GM12878 (cell line): ENCODE results near the gene PLCG2. TPM values are rescaled to one million over a fixed set of nuclear protein-coding genes. Genes with fewer than 3 reads are reported as not detected.

Experiments
- ATAC-seq: fragments of 200-7000 bp; cut with Tn5 transposase; 3 replicates; pipeline ENCODE4 v1.9.1; 2020; ENCODE audit warnings: mild to moderate bottlenecking, moderate library complexity
- BruUV-seq: library from RNA; stranded (reverse); fragments of 400-500 nt; replicated peaks from 2 replicates; lab custom pipeline; 2021; lab: Mats Ljungman, UMichigan
- CTCF ChIA-PET: fragments of 300-600 bp; sonication (Branson Sonifier 250); formaldehyde crosslinking; extraction: SDS; loops from one replicate; lab custom pipeline; 2021; ENCODE audit warnings: inconsistent platforms; lab: Yijun Ruan, JAX
- POLR2A ChIA-PET: fragments of 350-600 bp; formaldehyde crosslinking; extraction: SDS; loops from one replicate; lab custom pipeline; 2021; ENCODE audit warnings: inconsistent platforms; lab: Charles Lee
- RAD21 ChIA-PET: fragments of 300-600 bp; sonication (Branson Sonifier 250); formaldehyde crosslinking; loops from one replicate; lab custom pipeline; 2023; ENCODE audit warnings: antibody characterized with exemption; ENCODE audit not compliant: unreplicated experiment; lab: Charles Lee
- SMC1A ChIA-PET: fragments of 300-600 bp; sonication (Branson Sonifier 250); formaldehyde crosslinking; loops from one replicate; lab custom pipeline; 2023; ENCODE audit not compliant: unreplicated experiment, uncharacterized antibody; lab: Charles Lee
- DNase-seq: peaks from one replicate; pipeline ENCODE4 v3.0.0-alpha.2; 2011; ENCODE audit warnings: low read depth, low spot score
- FAIRE-seq: peaks from 3 replicates; lab custom pipeline; 2011; peaks lifted over from hg19 to GRCh38; lab: Jason Lieb, UNC
- H2AFZ ChIP-seq: 2 replicates; pipeline ENCODE4 v1.6.0; 2011; ENCODE audit warnings: low read depth, low read length, control low read depth; ENCODE audit not compliant: control insufficient read depth
- H3K27ac ChIP-seq: 2 replicates; pipeline ENCODE4 v1.5.1; 2011; ENCODE audit warnings: control low read depth; ENCODE audit not compliant: control insufficient read depth, insufficient read depth
- H3K27me3 ChIP-seq, 2 experiments: replicated peaks in 1 of 2; 2 replicates each; pipeline versions ENCODE4 v1.6.0 to v1.6.1; 2011; ENCODE audit warnings: low read length in 1 of 2; ENCODE audit not compliant: control insufficient read depth in 2 of 2, insufficient read depth in 2 of 2
- H3K36me3 ChIP-seq, 2 experiments: 2 replicates each; pipeline ENCODE4 v1.5.1; 2011; ENCODE audit warnings: low read length in 1 of 2; ENCODE audit not compliant: control insufficient read depth in 2 of 2, insufficient read depth in 2 of 2
- H3K4me1 ChIP-seq: 2 replicates; pipeline ENCODE4 v1.6.1; 2011; ENCODE audit warnings: mild to moderate bottlenecking, low read length, moderate library complexity, mixed read lengths; ENCODE audit not compliant: control insufficient read depth, insufficient read depth
- H3K4me2 ChIP-seq: 2 replicates; pipeline ENCODE4 v1.6.0; 2011; ENCODE audit warnings: control low read depth; ENCODE audit not compliant: control insufficient read depth, insufficient read depth
- H3K4me3 ChIP-seq: fragments of 200-600 bp; sonication (generic); 2 replicates; pipeline ENCODE4 v1.5.1; 2016
- H3K79me2 ChIP-seq: 2 replicates; pipeline ENCODE4 v1.6.0; 2011; ENCODE audit warnings: low read length; ENCODE audit not compliant: control insufficient read depth, insufficient read depth
- H3K9ac ChIP-seq: 2 replicates; pipeline ENCODE4 v1.8.0; 2011; ENCODE audit warnings: low read length, control low read depth, mixed read lengths; ENCODE audit not compliant: control insufficient read depth, insufficient read depth
- H3K9me3 ChIP-seq: replicated peaks from 3 replicates; pipeline ENCODE4 v1.5.1; 2011; ENCODE audit warnings: mild to moderate bottlenecking, low read length; ENCODE audit not compliant: control insufficient read depth, insufficient read depth
- H4K20me1 ChIP-seq: 2 replicates; pipeline ENCODE4 v1.6.0; 2011; ENCODE audit not compliant: control insufficient read depth, insufficient read depth
- BACH1 ChIP-seq: fragments of 450-650 bp; IDR thresholded peaks from 2 replicates; pipeline ENCODE4 v1.6.1; 2017; ENCODE audit warnings: mild to moderate bottlenecking, borderline replicate concordance
- BCL11A ChIP-seq: IDR thresholded peaks from 2 replicates; pipeline ENCODE4 v1.6.1; 2011; ENCODE audit warnings: low read depth, low read length
- BHLHE40 ChIP-seq, 2 experiments: fragments of 450-650 bp in 1 of 2; IDR thresholded peaks; 2 replicates each; pipeline ENCODE4 v1.6.1; 2011 to 2017; ENCODE audit warnings: low read depth in 2 of 2, borderline replicate concordance in 1 of 2, improper control_type of control experiment in 1 of 2, low read length in 1 of 2, mild to moderate bottlenecking in 1 of 2
- CBX3 ChIP-seq: fragments of 200-600 bp; sonication (generic); IDR thresholded peaks from 2 replicates; pipeline ENCODE4 v1.6.1; 2016; ENCODE audit warnings: low read depth, borderline replicate concordance
- CHD1 ChIP-seq: IDR thresholded peaks from 2 replicates; pipeline ENCODE4 v1.6.1; 2012; ENCODE audit warnings: low read depth, low read length, improper control_type of control experiment
- CHD2 ChIP-seq: IDR thresholded peaks from 2 replicates; pipeline ENCODE4 v1.6.1; 2011; ENCODE audit warnings: low read depth, low read length, improper control_type of control experiment, borderline replicate concordance
- CREB1 ChIP-seq: IDR thresholded peaks from 2 replicates; pipeline ENCODE4 v1.6.1; 2012; ENCODE audit warnings: low read depth, mild to moderate bottlenecking, inconsistent platforms
- GABPA ChIP-seq: IDR thresholded peaks from 2 replicates; pipeline ENCODE4 v1.6.1; 2014; ENCODE audit warnings: antibody characterized with exemption, low read depth, mild to moderate bottlenecking, inconsistent platforms
- HCFC1 ChIP-seq: fragments of 150-350 bp; IDR thresholded peaks from 2 replicates; pipeline ENCODE4 v1.6.1; 2014; ENCODE audit warnings: low read length
- HDAC2 ChIP-seq: fragments of 200-600 bp; sonication (generic); IDR thresholded peaks from 2 replicates; pipeline ENCODE4 v1.6.1; 2017
- IKZF1 ChIP-seq: fragments of 450-650 bp; conservative IDR thresholded peaks from 2 replicates; pipeline ENCODE4 v1.6.1; 2017; ENCODE audit warnings: antibody characterized with exemption, mild to moderate bottlenecking
- JUND ChIP-seq: IDR thresholded peaks from 2 replicates; pipeline ENCODE4 v1.6.1; 2012; ENCODE audit warnings: low read depth, mild to moderate bottlenecking, low read length, improper control_type of control experiment, moderate library complexity
- MYB ChIP-seq: fragments of 150-350 bp; IDR thresholded peaks from 2 replicates; pipeline ENCODE4 v1.6.1; 2014; ENCODE audit warnings: mild to moderate bottlenecking, low read depth, low read length, borderline replicate concordance
- NR2C1 ChIP-seq: fragments of 450-650 bp; IDR thresholded peaks from 2 replicates; pipeline ENCODE4 v1.6.1; 2017; ENCODE audit warnings: antibody characterized with exemption, mild to moderate bottlenecking, moderate library complexity
- NR2C2 ChIP-seq: IDR thresholded peaks from 2 replicates; pipeline ENCODE4 v1.6.1; 2011; ENCODE audit warnings: borderline replicate concordance, low read depth; ENCODE audit not compliant: control insufficient read depth, insufficient read length
- NRF1 ChIP-seq: conservative IDR thresholded peaks from 2 replicates; pipeline ENCODE4 v1.6.1; 2011; ENCODE audit warnings: mild to moderate bottlenecking, low read depth, low read length, improper control_type of control experiment
- RAD21 ChIP-seq: IDR thresholded peaks from 2 replicates; pipeline ENCODE4 v1.6.1; 2011; ENCODE audit warnings: mild to moderate bottlenecking, low read depth, low read length, moderate library complexity; ENCODE audit not compliant: insufficient read depth
- SP1 ChIP-seq: IDR thresholded peaks from one replicate; pipeline ENCODE4 v1.6.1; 2011; ENCODE audit warnings: low read depth, low read length
- SRF ChIP-seq, 2 experiments: IDR thresholded peaks; 2 replicates each; pipeline ENCODE4 v1.6.1; 2011; ENCODE audit warnings: low read depth in 2 of 2, low read length in 2 of 2, mild to moderate bottlenecking in 1 of 2, moderate library complexity in 1 of 2
- STAT1 ChIP-seq: fragments of 450-650 bp; conservative IDR thresholded peaks from 2 replicates; pipeline ENCODE4 v1.6.1; 2014; ENCODE audit warnings: antibody characterized with exemption, mild to moderate bottlenecking
- STAT3 ChIP-seq: IDR thresholded peaks from 2 replicates; pipeline ENCODE4 v1.6.1; 2011; ENCODE audit warnings: low read depth, low read length, improper control_type of control experiment
- TCF3 ChIP-seq: IDR thresholded peaks from 2 replicates; pipeline ENCODE4 v1.6.1; 2012; ENCODE audit warnings: low read depth, mild to moderate bottlenecking, low read length, borderline replicate concordance; ENCODE audit not compliant: insufficient read depth
- YY1 ChIP-seq: IDR thresholded peaks from 2 replicates; pipeline ENCODE4 v1.6.1; 2011; ENCODE audit warnings: low read depth, mild to moderate bottlenecking, low read length
- ZNF384 ChIP-seq: IDR thresholded peaks from 2 replicates; pipeline ENCODE4 v1.6.1; 2012; ENCODE audit warnings: low read depth, mild to moderate bottlenecking, low read length, improper control_type of control experiment, borderline replicate concordance
- WGBS: methylation state at CpG from one replicate; pipeline ENCODE4 v1.1.6; 2016; ENCODE audit warnings: low lambda C conversion rate; ENCODE audit not compliant: insufficient replicate concordance, insufficient coverage; ENCODE audit errors: missing lambda C conversion rate; 5-methylcytosine and 5-hydroxymethylcytosine counted together
- in situ Hi-C: fragments of 300-500 bp; cut with MboI; formaldehyde crosslinking; loops from 9 replicates; pipeline ENCODE4 v1.14.3; 2018; ENCODE audit warnings: mixed read lengths
- intact Hi-C: fragments of 100-400 bp; cut with micrococcal nuclease; formaldehyde crosslinking; loops from one replicate; pipeline ENCODE4 v1.14.2; 2022; ENCODE audit not compliant: unreplicated experiment
- polyA plus RNA-seq, 11 experiments: library from polyadenylated mRNA; depleted of rRNA in 4 of 11; unstranded in 6 of 11; stranded (reverse) in 5 of 11; fragments of >200 nt; fragmentation: Nextera tagmentation in 4 of 11; fragmentation: Illumina TruSeq in 1 of 11; extraction: Ambion mirVana in 4 of 11; extraction: Trizol in 1 of 11; gene quantifications; 1 replicate in 1 of 11; 2 replicates in 10 of 11; pipeline versions ENCODE4 v1.2.1 to v1.2.3, GENCODE V29; 2011 to 2016; ENCODE audit warnings: inconsistent platforms in 2 of 11, missing spikeins in 2 of 11, low read depth in 1 of 11
- total RNA-seq, 4 experiments: library from RNA; depleted of rRNA in 3 of 4; stranded (reverse); fragments of >200 nt in 3 of 4; fragmentation: Illumina TruSeq in 1 of 4; extraction: Trizol in 1 of 4; gene quantifications; 2 replicates each; pipeline versions ENCODE4 v1.2.1 to v1.2.3, GENCODE V29; 2013 to 2021
- TF ChIP-seq, protein P1 (sequence below): fragments of 150-350 bp; IDR thresholded peaks from 2 replicates; pipeline ENCODE4 v1.6.1; 2014; ENCODE audit warnings: mild to moderate bottlenecking, low read depth, low read length

The PLCG2 gene
- total and polyA plus RNA-seq, 10 of the 15 experiments (the other 5 are each of a cell fraction or from before 2014, with no cell fraction given) = 47.6 to 256 (median 149) TPM

DNA sequence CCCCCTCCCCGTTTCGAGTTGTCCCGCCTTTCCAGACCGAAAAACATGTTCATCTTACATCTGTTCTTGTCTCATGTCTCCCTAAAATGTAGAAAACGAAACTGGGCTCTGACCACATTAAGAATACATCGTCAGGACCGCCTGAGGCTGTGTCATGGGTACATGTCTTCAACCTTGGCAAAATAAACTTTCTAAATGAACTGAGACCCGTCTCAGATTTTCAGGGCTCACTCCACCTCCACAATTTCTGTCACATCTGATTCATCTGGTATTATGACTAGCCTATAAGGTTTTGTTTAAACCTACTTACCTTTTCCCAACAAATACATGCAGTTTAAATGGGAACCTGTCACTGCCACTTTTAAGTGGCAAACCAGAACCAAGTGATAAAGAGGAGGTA, 231.6 kb downstream of the PLCG2 start (continued):
- TF ChIP-seq HCFC1 (no peak), NR2C2 (no peak), STAT1 (no peak), NRF1 (no peak), CBX3 (no peak), RAD21 (no peak), BHLHE40 (IDR thresholded peaks at IDR 0.05; ENCODE audit: borderline replicate concordance in 1 of 2, low read depth in 2 of 2, low read length in 1 of 2) (no peak), SRF (IDR thresholded peaks at IDR 0.05; ENCODE audit: low read depth in 2 of 2, low read length in 2 of 2) (no peak)

DNA sequence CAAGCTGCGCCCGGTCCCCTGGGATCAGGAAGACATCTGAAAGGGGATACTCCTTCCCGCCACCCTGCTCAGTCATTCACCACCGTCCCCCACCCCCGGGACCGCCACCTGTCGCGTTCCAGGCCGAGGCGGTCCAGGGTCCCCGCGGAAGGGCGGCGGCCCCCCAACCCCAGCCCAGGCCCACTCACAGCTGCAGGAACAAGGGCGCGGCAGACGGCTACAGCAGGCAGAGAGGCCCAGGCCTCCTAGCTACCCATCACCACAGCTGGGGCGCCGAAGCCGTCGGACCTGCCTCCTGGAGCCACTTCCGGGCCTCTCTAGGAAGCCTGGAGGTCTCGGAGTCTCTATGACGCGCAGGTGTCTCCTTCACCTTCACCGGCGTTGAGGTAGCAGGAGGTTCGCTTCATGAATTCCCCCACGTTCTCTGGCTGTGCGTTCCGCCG, 232.1 kb downstream of the PLCG2 start, which contains the start of gene SDR42E1:
SDR42E1 (minus strand) TSS at position 272 of the 443 bp plus-strand sequence. CDS start 10,612 bp downstream, outside the sequence.
- intact Hi-C loops = no loop called here
- Histone ChIP-seq H3K4me3 (peak within 1 kb of the TSS; percentile 72), H3K4me2 (peak within 1 kb of the TSS; percentile 66), H4K20me1 (no peaks in the 10 kb centered on the region), H3K27ac (no peak within 1 kb of the TSS), H3K27me3 (no peaks in the 10 kb centered on the region), H3K36me3 (no peaks in the 10 kb centered on the region), H2AFZ (peak within 1 kb of the TSS; percentile 85), H3K4me1 (no peaks in the 10 kb centered on the region), H3K79me2 (no peaks in the 10 kb centered on the region), H3K9ac (peak within 1 kb of the TSS; percentile 52; the same call in 1 of the 2 replicates), H3K9me3 (peaks cover 9% of the 10 kb centered on the region; the same call in 1 of the 3 replicates)
- SMC1A ChIA-PET = no interaction called here
- RAD21 ChIA-PET = no interaction called here
- in situ Hi-C loops = no loop called here
- ATAC-seq (peak; percentile 74), FAIRE-seq (no peak), DNase-seq (peak; percentile 13)
- BruUV-seq = no TSS peak
- CTCF ChIA-PET = no interaction called here
- under 1% methylated on average over 32 of the region's 32 CpGs for WGBS
- POLR2A ChIA-PET = no interaction called here
- TF ChIP-seq CHD1 (no peak), BCL11A (no peak), JUND (no peak), NR2C1 (no peak), MYB (no peak), BACH1 (no peak), YY1 (0 out of 2 replicates have a peak, but pooled peaks have one; percentile 32), SP1 (no peak), ZNF384 (no peak), GABPA (peak; percentile 85), CREB1 (no peak), TCF3 (peak; percentile 77; the same call in 1 of the 2 replicates), HDAC2 (no peak), STAT3 (no peak), IKZF1 (peak; percentile 37; the same call in 1 of the 2 replicates), CHD2 (no peak)
- TF ChIP-seq, protein P1, sequence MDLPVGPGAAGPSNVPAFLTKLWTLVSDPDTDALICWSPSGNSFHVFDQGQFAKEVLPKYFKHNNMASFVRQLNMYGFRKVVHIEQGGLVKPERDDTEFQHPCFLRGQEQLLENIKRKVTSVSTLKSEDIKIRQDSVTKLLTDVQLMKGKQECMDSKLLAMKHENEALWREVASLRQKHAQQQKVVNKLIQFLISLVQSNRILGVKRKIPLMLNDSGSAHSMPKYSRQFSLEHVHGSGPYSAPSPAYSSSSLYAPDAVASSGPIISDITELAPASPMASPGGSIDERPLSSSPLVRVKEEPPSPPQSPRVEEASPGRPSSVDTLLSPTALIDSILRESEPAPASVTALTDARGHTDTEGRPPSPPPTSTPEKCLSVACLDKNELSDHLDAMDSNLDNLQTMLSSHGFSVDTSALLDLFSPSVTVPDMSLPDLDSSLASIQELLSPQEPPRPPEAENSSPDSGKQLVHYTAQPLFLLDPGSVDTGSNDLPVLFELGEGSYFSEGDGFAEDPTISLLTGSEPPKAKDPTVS = no peak
